Measurements from ENCODE around the gene PHF21A.

PHF21A gene

GRCh38 chr11:45925550-45925949, 195.7 kb downstream of the PHF21A start:
- TF ChIP-seq CTCF (IDR thresholded peaks at IDR 0.05; ENCODE audit: low read depth, low read length), result no peak
- H3K4me3 ChIP-seq (ENCODE audit: low read depth, low read length), result no peak overlapping the region

- H3K4me3 ChIP-seq (ENCODE audit: low read depth, low read length), result no peak overlapping the region
- TF ChIP-seq CTCF (IDR thresholded peaks at IDR 0.05; ENCODE audit: low read depth, low read length), result no peak
Observed at GRCh38 chr11:45924927-45925326, 196.3 kb downstream of the PHF21A start.

GRCh38 chr11:45924036-45924915, 197.0 kb downstream of the PHF21A start:
- no peak overlapping the region for H3K4me3 ChIP-seq (ENCODE audit: low read depth, low read length)
- no peak for TF ChIP-seq CTCF (IDR thresholded peaks at IDR 0.05; ENCODE audit: low read depth, low read length)

- no peak for TF ChIP-seq CTCF (IDR thresholded peaks at IDR 0.05; ENCODE audit: low read depth, low read length)
- no peak within 1 kb of the TSS for H3K4me3 ChIP-seq (ENCODE audit: low read depth, low read length)
Observed at GRCh38 chr11:45922425-45923082, 198.7 kb downstream of the PHF21A start, which contains the start of gene LARGE2. LARGE2 (plus strand) TSS chr11:45922656; CDS start chr11:45922883, 227 bp downstream.

- TF ChIP-seq CTCF (IDR thresholded peaks at IDR 0.05; ENCODE audit: low read depth, low read length), result no peak
- no peak overlapping the region for H3K4me3 ChIP-seq (ENCODE audit: low read depth, low read length)
Observed at GRCh38 chr11:45921561-45922424, 199.5 kb downstream of the PHF21A start.

- H3K4me3 ChIP-seq (ENCODE audit: low read depth, low read length), result no peak overlapping the region
- no peak for TF ChIP-seq CTCF (IDR thresholded peaks at IDR 0.05; ENCODE audit: low read depth, low read length)
Observed at GRCh38 chr11:45920531-45921477, 200.4 kb downstream of the PHF21A start.

Measured in WI38 (cell line).